GM19099 (cell line): Measurements from ENCODE around the gene AATF.

Experiments used
- POLR2A ChIP-seq: IDR thresholded peaks from 3 replicates; pipeline ENCODE4 v1.6.1; 2011; ENCODE audit warnings: low read depth; ENCODE audit not compliant: insufficient read length; ENCODE audit errors: extremely low read depth

The AATF gene

DNA sequence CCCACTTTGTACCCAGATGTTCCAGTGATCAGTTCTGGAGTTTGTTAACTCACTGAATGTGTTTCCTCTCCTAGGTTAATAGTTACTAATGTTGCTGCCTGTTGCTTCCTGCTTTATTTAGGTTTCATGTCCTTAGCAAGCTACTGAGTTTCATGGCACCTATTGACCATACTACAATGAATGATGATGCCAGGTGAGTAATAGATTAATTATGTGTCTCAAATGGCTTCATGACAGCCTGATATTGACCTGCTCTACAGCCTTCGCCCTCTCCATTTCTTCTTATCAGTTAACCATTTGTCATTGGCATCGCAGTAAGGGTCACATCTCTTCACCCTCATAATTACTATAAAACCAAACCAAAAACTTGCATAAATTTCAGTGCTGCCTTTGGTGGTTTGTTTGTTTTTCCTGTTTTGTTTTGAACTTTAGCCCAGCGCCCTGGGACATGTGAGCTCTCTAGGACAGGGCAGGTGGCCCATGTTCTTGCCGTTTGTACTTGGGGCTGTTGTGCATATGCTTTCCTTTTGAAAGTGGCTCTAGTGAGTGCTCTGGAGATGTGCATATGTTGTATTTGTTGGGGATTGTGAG is 82.8 kb downstream of the AATF start:
- TF ChIP-seq POLR2A: no peak

DNA sequence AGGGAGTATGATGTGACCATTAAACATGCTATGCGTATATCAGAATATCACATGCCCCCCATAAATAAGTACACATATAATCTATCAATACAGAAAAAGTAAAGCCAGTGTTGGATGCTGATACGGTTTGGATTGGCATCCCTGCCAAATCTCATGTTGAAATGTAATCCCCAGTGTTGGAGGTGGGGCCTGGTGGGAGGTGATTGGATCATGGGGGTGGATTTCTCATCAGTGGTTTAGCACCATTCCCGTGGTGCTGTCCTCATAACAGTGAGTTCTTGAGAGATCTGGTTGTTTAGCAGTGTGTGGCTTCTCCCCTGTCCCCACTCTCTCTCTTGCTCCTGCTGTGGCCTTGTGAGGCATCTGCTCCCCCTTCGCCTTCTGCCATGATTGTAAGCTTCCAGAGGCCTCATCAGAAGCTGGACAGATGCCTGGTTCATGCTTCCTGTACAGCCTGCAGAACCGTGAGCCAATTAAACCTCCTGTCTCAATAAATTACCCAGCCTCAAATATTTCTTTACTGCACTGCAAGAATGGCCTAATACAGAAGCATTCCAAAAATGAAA is 88.9 kb downstream of the AATF start:
- TF ChIP-seq POLR2A: no peak

DNA sequence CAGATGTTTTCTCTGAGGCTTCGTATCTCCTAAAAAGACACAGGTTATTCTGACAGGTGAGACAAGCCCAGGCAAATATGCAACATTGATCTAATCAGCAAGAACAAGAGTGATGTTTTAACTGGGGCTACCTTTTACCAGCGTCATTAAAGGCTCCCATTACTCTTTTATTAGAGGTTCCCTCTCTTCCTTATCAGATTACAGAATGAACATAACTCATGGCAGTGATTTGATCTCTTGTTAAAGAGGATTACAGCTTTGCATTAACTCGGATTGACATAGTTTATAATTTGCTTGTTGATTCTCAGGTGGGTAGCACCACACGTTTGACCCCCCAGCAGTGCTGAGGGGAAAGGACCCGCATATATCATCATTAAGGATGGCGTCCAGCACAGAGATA is 90.5 kb downstream of the AATF start:
- no peak for TF ChIP-seq POLR2A

DNA sequence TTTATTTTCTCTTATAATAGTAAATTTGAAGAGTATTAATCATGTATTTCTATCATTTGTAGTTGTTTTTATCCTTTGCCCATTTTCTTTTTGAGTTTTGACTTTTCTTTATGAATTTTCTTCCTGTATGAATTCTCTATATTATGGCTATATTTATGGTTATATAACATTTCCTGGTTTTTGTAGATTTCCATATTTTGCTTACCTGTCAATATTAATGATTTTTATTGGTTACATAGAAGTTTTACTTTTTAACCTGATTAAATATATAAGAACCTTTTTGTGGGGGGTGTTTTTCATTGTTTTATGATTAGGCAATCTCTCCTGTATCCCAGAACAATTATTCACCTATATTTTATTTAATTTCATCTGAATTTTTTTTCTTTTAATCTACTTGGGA is 93.2 kb downstream of the AATF start:
- no peak for TF ChIP-seq POLR2A

DNA sequence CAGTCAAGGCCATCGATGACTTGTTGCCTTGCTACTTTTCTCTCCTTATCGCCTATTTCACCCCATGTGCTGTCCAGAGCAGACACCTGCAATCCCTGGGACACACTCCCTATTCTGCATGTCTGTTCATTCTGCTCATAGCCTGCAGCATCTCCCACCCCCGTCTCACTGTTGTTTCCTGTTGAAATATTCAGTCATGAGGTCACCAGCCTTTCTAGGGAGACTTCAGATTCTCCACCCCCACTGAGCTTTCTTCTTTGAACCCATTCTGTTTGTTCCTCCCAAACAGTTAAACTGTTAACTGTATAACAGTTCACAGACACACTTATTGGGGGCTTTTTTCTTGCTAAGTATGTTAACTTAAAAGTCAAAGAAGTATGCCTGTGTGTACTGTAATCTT is 94.4 kb downstream of the AATF start:
- no peak for TF ChIP-seq POLR2A

DNA sequence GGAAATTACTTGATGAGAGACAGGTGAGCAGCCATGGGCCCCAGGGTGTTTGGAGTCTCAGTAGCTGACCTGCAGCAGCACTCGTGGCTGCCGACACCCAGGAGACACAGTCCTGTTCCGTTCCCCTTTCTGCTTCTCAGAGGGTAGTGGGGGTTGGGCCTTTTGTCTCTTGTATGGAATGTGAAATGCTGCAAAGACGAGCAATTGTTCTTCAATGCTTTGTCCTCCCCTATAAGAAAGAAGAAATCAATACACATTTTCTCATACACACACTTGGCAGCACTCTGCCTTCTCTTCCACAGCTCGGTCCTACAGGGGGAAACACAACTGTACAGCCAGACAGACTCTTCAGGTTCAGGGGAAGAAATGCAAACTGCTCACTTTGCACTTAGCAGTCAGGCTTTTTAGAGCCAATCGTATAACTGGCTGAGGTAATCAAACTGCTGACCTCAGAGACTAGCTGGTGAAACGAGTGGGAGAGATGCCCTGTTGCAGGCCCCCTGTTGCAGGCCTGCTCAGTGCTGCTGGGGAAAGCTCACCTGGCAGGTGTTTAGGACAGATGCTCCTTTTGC is 96.7 kb downstream of the AATF start:
- TF ChIP-seq POLR2A: no peak

DNA sequence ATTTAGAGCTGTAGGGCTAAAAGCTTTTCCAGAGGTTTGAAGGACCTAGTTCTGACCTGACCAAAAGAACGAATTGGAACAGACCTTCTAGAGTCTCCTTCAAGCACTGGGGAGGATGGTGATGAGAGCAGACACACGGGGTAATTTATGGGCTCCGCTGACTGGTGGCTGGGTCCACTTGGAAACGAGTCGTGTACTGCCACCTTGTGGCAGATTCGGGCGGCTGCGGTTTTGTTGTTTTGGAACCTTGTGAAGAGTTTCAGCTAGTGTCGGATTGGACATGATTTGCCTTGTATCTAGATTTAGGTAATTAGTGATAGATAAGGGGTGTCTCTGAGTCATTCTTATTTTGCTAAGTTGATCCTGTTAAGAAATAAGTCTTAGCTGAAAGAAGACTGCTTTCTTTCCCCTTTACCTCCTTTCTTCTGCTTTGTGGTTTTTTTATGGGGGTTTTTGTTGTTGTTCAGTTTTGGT is 98.9 kb downstream of the AATF start:
- no peak for TF ChIP-seq POLR2A

DNA sequence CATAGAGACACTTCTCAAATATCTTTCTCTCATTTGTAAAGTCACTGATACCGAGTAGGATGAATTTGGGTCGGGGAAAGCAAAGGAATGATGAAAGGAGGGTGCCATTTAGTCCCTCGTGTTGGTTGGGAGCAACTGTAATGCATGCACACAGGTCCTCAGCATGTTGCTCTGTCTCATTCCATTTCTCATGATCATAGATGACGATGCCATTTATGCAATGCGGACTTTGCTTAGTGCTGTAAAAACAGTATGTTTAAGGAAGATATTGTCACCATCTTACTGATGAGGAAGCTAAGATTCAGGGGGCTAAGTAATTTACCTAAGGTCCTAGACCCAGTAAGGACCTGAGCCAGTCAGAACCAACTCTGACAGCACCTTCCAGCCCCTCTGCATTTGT is 100.1 kb downstream of the AATF start:
- TF ChIP-seq POLR2A: no peak

DNA sequence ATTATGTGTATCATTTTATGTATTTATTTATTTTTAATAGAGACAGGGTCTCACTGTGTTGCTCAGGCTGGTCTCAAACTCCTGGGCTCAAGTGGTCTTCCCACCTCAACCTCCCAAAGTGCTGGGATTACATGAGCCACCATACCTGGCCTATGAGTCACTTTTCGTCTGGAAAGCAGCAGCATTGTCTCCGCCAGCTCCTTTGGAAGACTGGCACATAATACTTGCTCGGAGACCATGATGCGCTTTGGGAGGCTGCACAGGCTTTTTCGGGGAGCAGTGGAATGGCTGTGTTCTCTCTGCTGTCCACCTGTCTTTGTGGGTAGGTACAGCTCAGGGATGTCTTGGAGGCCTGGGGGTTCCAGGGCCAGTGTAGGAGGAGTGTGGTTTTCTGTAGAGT is 102.2 kb downstream of the AATF start:
- TF ChIP-seq POLR2A: no peak

DNA sequence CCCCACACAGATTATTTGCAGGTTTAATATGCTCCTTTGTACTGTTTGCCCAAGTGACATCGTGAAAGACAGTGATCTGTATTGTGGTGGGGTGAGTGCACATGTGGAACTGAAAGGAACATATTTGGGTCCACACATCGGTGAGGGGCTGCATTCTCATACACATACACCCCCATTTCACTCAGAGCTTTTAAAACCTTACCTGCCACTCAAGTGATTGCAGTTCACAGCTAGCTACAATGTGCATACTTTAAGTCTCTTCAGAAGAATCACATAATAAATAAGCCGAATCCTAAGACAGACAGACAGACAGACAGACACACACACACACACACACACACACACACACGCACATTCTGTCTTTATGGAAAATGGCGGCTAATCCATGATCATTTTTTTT is 102.6 kb downstream of the AATF start:
- no peak for TF ChIP-seq POLR2A

DNA sequence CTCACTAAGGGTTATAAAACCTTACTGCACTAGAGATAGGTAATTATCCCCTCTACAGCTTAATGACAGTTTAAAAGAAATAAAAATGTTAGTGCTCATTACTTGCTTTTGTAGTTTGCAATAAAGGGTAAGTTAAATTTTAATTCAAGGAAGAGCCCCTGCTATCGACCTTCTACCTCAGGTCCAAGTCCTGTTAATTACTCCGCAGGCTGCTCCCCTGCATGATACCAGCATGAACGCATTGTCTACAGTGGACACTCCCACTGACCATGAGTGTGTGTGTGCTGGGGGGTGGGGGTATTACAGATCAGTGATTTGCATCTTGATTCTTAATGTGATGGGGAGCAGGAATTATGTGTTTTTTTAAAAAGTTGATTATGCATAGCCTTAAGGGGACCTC is 103.1 kb downstream of the AATF start:
- TF ChIP-seq POLR2A: no peak

DNA sequence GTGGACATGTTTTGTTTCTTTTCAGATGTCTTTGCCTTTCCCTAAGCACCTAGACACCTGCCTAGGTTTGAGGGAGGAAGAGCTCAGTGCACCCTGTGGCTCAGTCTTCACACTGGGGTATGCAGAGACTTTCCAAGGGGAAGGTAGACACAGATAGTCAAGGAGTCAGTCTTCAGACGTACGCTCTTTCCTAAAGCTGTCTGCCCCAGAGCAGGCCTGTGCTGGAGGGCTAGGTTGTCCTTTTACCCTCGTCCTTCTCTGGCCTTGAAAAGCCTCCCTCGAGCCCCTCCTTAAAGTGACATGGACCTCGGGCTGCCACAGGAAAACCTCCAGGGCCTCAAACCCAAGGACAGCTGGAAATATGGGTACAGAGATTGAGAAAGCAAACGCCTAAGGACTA is 103.7 kb downstream of the AATF start:
- TF ChIP-seq POLR2A: no peak

DNA sequence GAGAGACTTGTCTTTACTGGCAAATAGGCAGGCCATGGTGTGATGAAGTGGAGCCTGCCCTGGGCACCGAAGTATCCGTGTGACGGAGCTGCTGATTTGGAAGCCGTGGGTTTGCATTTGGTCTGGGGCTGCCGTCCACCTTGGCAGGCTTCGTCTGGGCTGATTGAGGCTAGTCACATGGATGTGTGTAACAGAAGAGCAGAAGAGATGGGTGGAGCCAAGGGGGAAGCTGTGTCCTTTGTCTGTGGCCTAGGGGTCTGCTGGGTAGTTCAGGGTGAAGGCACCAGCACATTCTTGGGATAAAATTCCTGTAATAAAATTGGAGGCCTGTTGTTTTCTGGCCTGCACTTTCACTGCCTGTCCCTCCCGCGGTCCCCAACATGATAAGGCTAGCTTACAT is 106.1 kb downstream of the AATF start:
- no peak for TF ChIP-seq POLR2A

DNA sequence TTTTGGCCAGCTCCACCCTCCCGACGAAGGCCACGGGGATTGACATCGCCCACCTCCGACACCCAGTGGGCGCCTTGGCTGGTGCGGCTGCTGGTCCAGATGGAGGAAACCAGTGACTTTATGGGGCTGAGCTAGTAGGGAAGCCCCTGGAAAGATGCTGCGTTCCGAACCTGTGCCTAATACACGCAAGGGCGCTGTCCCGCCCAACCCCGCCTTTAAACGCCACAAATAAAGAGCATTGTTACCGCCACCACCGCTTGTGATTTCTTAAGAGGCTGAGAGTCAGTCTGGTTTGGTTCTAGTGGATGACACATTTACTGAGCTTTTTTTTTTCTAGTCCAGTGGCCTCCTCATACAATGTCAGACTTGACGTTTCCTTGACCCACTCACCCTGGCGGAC is 107.9 kb downstream of the AATF start:
- no peak for TF ChIP-seq POLR2A

DNA sequence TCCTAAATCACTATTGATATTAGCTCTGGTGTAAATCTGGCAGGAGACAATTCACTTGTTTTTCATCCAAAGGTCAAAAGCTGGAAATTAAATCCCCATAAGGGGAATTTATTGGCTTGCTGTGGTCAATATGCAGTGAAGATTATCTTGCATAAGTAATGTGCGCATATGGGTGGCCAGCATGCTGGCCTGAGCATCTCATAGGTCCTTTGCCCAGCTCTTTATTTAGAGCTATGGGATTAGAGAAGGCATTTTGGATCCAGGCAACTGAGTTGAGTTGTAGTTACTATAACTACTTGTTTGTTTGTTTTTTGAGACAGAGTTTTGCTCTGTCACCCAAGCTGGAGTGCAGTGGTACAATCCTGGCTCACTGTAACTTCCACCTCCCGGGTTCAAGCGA is 110.7 kb downstream of the AATF start:
- no peak for TF ChIP-seq POLR2A

DNA sequence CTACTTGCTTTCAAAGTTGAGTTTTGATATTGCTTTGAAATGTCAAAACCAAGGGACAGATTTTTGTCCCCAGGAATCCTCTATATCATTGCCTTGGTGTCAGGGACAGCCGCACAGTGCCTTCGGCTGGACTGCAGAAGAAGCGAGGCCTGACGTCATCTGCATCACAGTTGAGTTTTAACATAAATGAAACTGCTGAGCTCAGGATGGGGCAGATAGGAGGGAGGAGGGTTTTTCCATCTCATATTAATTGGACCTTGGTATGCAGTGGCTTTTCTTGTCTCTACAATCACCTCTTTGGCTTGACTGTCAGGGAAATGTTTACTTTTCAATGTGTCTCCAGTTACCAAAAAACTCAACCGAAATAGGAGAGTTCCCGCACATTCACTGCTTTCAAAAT is 111.3 kb downstream of the AATF start:
- no peak for TF ChIP-seq POLR2A

DNA sequence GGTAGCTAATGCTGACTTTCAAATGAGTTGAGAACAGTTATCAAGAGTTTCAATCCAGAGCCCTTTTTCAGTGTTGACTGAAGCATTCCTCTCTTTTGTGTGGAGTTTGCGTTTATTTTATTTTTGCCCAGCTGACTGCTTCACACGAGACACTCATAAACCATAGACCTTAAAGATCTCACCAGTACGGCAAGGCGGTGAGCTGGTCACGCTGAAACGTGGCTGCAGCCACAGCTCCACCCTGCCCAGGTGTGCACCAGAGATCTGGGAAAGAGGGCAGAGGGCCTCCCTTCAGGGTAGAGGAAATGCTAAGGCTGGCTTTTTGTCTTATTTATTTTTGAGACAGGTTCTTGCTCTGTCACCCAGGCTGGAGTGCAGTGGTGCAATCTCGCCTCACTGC is 112.2 kb downstream of the AATF start:
- no peak for TF ChIP-seq POLR2A

DNA sequence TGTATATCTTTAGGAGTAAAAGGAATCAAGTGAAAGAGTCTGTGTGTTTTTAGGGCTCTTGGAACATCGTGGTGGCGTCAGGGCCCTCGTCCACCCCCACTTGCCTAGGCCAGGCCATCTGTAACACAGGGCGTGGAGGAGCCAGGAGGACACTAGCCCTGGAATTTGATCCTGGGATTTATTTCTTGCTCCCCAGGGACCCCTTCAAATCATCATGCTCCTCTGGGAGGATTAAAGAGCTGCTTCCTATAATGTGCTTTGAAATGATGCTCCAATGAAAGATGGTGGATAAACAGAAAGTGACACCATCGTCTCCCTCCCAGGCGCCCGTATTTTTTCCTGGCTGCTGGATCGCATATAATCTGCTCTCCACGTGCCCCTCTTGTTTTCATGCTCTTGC is 113.3 kb downstream of the AATF start:
- TF ChIP-seq POLR2A: no peak

DNA sequence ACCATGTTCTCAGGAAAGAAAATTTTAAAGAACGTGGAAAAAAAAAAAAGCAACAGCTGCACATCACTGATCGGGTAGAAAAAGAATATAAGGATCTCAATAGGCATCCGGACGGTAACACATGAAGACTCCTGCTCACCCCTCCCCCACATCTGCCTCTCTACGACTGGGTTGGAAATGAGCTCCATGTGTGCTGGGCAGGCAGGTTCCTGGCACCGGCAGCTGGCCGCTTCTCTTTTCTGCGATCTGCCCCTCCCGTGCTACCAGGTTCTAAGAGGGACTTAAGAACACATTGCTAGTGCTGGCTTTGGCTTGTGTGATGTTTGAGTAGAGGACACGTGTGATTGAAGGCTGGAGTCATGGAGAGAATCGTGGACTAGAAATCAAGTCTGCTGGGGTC is 115.5 kb downstream of the AATF start:
- no peak for TF ChIP-seq POLR2A
